ENCODE measurements around the gene BRD4.

The BRD4 gene

DNA sequence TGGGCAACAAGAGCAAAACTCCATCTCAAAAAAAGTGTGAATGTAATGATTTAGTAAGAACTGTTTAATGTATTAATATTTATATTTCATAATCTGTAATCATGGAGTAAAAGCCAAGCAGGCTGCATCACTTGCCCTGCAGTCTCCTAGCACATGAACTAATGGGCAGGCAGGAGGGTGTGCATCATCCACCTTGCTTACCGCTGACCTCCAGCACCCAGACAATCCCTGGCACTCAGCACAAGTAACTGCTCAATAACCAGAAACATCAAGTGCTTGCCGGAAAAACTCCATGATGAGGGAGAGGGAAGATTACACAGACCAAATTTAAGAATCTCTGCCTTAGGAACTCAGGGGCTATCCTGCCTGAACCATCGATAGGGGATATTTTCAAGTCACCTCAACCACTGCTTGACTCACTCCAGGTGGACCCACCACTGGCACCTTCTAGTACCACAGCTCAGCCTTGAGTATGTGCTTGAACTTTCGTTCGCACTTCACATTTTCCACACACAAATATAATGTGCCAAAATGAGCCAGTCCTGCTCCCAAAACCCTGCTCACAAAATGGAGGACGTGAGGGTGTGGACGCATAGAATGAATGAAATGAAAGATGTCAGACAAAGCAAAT is 18.6 kb downstream of the BRD4 start:
- no peak for DNase-seq (ENCODE audit: low read depth in 2 of 2)

DNA sequence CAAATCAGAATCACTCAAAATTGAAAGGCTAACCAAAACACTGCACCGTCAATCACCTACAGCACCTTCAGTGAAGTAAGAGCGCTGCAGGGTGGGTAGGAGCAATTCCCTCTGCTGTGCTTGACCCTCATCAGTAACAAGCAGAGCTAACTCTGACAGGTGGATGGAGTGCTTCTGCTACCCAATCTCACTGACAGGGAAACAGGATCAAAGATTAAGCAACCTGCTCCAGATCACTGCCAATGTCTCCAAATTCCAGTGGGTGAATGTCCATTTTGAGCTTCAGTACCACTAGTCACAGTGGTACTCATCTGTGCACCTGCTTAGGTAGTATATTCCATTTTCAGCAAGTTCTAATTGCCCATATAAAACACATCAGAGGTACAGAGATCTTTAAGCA is 25.2 kb downstream of the BRD4 start:
- no peak for DNase-seq (ENCODE audit: low read depth in 2 of 2)

GRCh38 chr19:15305582-15306334 is 26.6 kb downstream of the BRD4 start:
- DNase-seq (ENCODE audit: low read depth in 2 of 2): no peak

DNA sequence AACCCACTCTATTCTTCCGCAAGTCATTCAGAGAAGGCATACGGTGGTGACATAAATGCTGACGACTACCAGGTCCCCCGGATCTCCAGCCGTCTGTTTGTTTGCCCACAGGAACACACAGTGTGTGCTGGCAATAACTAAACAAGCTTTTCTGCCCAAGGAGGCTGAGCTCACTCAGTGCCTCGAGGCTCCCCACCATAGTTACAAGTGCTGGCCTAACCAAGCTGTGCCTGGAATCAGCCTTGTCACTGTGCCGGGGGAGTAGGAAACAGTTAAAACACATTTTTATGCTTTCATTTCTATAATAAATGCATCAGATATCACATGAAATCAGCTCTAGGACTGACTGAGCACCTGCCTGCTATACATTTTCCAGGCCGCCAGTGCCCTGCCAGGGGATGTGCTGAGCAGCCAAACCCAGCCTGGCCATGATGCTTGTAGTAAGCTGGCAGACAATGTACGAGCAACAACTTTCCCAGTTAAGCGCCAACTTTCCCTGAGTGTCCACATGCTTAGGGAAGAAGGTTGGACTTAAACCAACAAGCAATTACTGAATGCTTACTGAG is 28.1 kb downstream of the BRD4 start:
- no peak for DNase-seq (ENCODE audit: low read depth in 2 of 2)

DNA sequence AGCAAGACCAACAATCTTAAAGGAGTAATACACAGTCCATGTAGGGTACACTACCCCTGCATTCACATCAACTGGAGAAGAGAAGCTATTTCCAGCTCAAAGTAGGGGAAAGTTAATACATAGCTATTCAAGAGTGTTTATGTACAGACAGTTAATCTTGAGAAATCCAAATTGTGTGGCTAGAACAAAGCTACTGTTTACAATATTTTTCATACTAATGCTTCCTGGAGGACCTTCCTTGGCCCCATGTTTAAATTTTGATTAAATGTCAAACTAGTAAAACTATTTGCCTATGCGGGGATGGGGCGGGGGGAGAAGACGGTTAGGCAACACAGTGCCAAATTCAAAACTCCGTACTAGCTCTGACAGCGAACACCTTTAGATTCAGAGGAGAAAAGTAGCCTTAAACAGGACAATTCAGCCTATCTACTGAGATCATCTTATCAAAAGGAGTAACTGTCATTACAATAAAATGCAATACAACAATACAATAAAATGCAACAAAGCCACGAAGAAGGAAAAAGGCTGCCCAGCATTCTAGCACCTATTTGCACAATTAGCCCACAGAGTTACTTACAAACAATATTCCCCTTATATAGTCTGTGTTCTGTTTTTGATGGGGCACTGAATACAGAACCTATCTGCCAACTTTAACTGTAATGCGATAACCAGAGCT is 29.1 kb downstream of the BRD4 start:
- no peak for DNase-seq (ENCODE audit: low read depth in 2 of 2)

DNA sequence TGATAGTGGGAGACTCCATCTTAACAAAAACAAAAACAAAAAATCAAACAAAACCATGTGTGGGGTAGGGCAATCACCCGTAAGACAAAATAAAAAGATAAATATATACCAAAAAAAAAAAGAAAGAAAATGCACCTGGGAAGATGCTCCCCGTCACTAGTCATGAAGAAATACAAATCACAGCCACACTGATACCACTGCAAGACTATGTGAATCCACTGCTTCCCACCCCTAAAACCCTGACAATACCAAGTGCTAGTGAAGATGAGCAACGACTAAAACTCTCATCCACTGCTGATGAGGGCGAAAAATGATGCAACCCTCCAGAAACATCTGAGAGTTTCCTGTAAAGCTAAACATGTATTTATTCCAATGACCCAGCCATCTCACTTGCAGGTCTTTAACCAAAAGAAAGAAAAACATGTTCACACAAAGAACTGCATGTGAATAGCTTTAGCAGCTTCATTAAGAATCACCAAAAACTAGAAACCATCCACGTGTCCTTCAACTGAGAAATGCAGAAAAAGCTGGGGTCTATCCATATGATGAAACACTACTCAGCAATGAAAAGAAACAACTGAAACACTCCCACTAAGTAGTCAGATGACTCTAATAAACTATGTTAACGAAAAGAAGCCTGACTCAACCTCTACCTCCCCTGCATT is 31.7 kb downstream of the BRD4 start:
- no peak for DNase-seq (ENCODE audit: low read depth in 2 of 2)

DNA sequence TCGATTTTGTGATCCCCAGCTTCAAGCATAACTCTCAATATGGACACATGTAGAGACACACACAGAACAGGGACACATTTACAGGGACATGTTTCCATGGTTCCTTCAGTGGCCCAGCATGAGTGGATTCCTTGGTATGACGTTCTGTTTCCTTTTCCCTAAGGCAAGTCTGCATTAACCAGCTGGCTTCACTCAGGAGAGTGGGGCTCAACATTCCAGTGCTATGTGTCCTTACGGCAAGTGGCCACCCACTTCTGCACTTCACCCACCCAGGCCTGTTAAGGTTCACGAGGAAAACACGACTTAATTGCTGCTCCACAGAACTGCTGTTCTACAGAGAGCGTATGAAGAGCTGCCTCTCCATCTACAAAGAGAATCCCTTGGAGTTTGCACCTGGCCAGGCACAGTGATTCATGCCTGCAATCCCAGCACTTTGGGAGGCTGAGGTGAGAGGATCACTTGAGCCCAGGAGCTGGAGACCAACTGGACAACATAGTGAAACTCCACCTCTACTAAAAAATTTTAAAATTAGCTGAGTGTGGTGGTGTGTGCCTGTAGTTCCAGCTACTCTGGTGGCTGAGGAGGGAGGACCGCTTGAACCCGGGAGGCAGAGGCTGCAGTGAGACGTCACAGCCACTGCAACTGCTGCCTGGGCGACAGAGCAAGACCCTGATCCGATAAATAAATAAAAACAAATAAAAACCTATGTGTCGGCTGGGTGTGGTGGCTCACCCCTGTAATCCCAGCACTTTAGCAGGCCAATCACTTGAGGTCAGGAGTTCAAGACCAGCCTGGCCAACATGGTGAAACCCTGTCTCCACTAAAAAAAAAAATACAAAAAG is 32.5 kb downstream of the BRD4 start:
- no peak for DNase-seq (ENCODE audit: low read depth in 2 of 2)

- no peak for DNase-seq (ENCODE audit: low read depth in 2 of 2)
These were observed 33.3 kb downstream of the BRD4 start for GRCh38 chr19:15298847-15299567.

- no peak for DNase-seq (ENCODE audit: low read depth in 2 of 2)
These were observed 34.7 kb downstream of the BRD4 start for GRCh38 chr19:15297416-15298224.

GRCh38 chr19:15296841-15297415 is 35.4 kb downstream of the BRD4 start:
- DNase-seq (ENCODE audit: low read depth in 2 of 2): no peak

DNA sequence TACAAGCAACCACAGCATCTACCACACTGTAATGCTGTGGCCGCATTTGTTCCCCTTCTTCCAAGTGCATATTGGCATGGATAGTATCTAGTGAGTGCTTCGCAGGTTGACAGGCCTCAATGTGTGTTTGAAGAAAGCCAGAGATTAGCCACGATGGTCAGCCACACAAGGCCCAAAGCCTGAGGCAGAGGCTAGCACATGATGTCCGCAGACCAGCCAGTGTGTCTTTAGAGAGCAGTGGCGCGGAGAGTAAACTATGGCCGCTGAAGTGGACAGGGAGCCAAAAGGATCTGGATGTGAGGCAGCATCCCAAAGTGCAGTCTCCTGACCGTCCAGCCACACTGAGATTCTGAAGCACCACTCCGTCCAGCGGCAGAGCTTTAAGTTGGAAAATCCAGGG is 36.0 kb downstream of the BRD4 start:
- DNase-seq (ENCODE audit: low read depth in 2 of 2): no peak

GRCh38 chr19:15294561-15294990 is 37.8 kb downstream of the BRD4 start:
- no peak for DNase-seq (ENCODE audit: low read depth in 2 of 2)

DNA sequence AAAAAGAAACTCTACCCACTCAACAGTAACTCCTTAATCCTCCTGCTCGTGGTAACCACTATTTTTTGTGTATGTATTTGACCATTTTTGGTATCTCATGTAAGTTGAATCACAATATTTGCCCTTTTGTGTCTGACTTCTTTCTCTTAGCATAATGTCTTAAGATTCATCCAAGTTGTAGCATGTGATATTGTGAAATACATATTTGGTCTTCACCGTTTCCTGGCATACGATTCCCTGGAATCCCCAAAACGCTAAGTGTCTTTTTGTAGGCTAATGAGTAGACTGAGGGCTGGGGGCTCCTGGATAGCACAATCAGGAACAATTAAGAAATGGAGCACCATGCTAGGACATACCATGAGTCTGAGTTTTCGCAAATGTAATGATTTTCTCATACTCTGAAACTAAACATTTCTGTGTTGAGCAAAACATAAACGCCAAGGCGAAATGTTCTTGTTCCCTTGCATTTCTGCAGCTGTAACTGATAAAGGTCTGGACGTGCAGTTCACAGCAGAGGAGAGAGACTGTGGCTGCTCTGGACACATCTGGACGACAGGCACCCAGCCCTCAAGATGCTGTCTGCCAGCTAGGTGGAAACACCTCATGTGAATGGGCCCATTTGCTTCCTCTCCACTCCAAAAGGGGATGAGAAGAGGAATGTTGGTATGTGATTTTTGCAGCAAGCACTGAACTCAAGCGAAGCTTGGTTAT is 38.4 kb downstream of the BRD4 start:
- DNase-seq (ENCODE audit: low read depth in 2 of 2): no peak

- no peak for DNase-seq (ENCODE audit: low read depth in 2 of 2)
These were observed 39.3 kb downstream of the BRD4 start for GRCh38 chr19:15292847-15293582.

- no peak for DNase-seq (ENCODE audit: low read depth in 2 of 2)
These were observed 40.2 kb downstream of the BRD4 start for GRCh38 chr19:15292140-15292539.

DNA sequence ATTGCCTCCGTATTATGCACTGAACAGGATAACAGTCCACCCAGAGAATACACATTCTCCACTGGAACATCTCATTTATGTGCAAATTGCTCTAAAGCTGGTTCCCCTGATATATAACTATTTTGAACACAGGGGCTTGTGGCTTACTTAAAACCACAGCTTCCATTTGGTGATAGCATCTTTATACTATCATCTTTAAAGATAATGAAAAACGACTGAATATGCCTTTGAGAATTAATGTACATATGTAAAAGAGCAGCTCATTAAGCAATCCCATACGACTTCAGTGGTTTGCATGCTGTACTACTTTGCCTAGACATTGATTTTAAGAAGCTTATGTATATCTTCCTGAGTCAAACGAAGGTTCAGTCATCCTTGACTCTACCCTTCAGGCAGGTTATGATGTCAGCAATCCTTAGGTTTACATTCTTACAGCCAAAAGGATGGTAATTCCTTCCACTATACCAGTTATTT is 40.8 kb downstream of the BRD4 start:
- DNase-seq (ENCODE audit: low read depth in 2 of 2): no peak

GRCh38 chr19:15291089-15291488 is 41.2 kb downstream of the BRD4 start:
- DNase-seq (ENCODE audit: low read depth in 2 of 2): no peak

- no peak for DNase-seq (ENCODE audit: low read depth in 2 of 2)
These were observed 42.2 kb downstream of the BRD4 start for GRCh38 chr19:15290166-15290565.

Measured in stimulated activated CD4-positive, alpha-beta T cell treated with anti-CD3 and anti-CD28 coated beads, Interleukin-12 subunit alpha, Interleukin-12 subunit beta, amount 100 ng/mL, for 24 hours (primary cell).